NT2/D1 (cell line): ENCODE results near the gene OR4D5.

Experiments used
- YY1 ChIP-seq: IDR thresholded peaks from 2 replicates; pipeline ENCODE4 v1.6.1; 2011; ENCODE audit not compliant: insufficient read length, insufficient read depth
- ZNF274 ChIP-seq: IDR thresholded peaks from 2 replicates; pipeline ENCODE4 v1.6.1; 2011; ENCODE audit warnings: mild to moderate bottlenecking, low read depth, low read length

GRCh38 chr11:123905826-123906225 is 33.6 kb upstream of the OR4D5 start:
- TF ChIP-seq YY1 (no peak), ZNF274 (no peak)
